Transverse colon (tissue), 4 donors: ENCODE results near the gene NTRK2. TPM values are rescaled to one million over a fixed set of nuclear protein-coding genes. Genes with fewer than 3 reads are reported as not detected.

ENCODE experiments used
- DNase-seq: peaks from one replicate; pipeline ENCODE4 v3.0.0-alpha.2; 2019
- H3K27ac ChIP-seq, 4 donors: fragments of 200-600 bp; sonication (generic); 2 replicates each; pipeline ENCODE4 v1.5.1; 2016 to 2018; ENCODE audit warnings: inconsistent platforms in 4 of 4
- H3K27me3 ChIP-seq: fragments of 200-600 bp; sonication (generic); 2 replicates; pipeline ENCODE4 v1.5.1; 2017; ENCODE audit warnings: inconsistent platforms
- H3K36me3 ChIP-seq, 4 donors: fragments of 200-600 bp; sonication (generic); 2 replicates each; pipeline ENCODE4 v1.5.1; 2017 to 2019; ENCODE audit warnings: inconsistent platforms in 4 of 4
- H3K4me1 ChIP-seq, 4 donors: fragments of 200-600 bp; sonication (generic); 2 replicates each; pipeline ENCODE4 v1.5.1; 2017 to 2020; ENCODE audit warnings: inconsistent platforms in 4 of 4
- H3K4me3 ChIP-seq, 4 donors: fragments of 200-600 bp; sonication (generic); 1 replicate in 1 of 4; 2 replicates in 3 of 4; pipeline versions ENCODE4 v1.5.1 to v1.6.1; 2017 to 2019; ENCODE audit warnings: inconsistent platforms in 4 of 4
- H3K9me3 ChIP-seq, 2 donors: fragments of 200-600 bp; sonication (generic); 2 replicates each; pipeline ENCODE4 v1.5.1; 2017 to 2019; ENCODE audit warnings: inconsistent platforms in 2 of 2
- EP300 ChIP-seq: sonication (generic); formaldehyde crosslinking; IDR thresholded peaks from one replicate; pipeline ENCODE4 v1.6.1; 2017; ENCODE audit warnings: antibody characterized with exemption, low read depth
- POLR2A ChIP-seq: fragments of 450-650 bp; IDR thresholded peaks from one replicate; pipeline ENCODE4 v1.6.1; 2016; ENCODE audit warnings: antibody characterized with exemption, mild to moderate bottlenecking, moderate library complexity
- POLR2AphosphoS5 ChIP-seq, 3 donors: sonication (generic); formaldehyde crosslinking; IDR thresholded peaks; one replicate each; pipeline ENCODE4 v1.6.1; 2016; ENCODE audit warnings: antibody characterized with exemption in 3 of 3
- WGBS, 2 donors: methylation state at CpG; one replicate each; pipeline ENCODE4 v1.1.5; 2018; ENCODE audit warnings: low coverage in 1 of 2; 5-methylcytosine and 5-hydroxymethylcytosine counted together
- in situ Hi-C, 4 donors: fragments of 200-750 bp; cut with MboI; loops; one replicate each; pipeline versions ENCODE4 v1.15.0 to v1.15.1; 2017; ENCODE audit warnings: low sequenced_read_pairs in 3 of 4, low pct_ligation_motif_present in 1 of 4, low pct_unique_long_range_greater_than_20kb in 1 of 4
- intact Hi-C: fragments of 100-400 bp; cut with DNase I; formaldehyde crosslinking; loops from one replicate; pipeline ENCODE4 v1.15.1; 2023; ENCODE audit warnings: low total_unique reads
- total RNA-seq, 4 donors: library from RNA; depleted of rRNA; stranded (reverse); fragments of >200 nt; gene quantifications; one replicate each; pipeline ENCODE4 v1.1.0, GENCODE V29; 2016
- TF ChIP-seq, protein P1 (sequence below), 5 experiments: fragments of 200-600 bp in 3 of 5; fragments of 450-650 bp in 2 of 5; sonication (generic) in 3 of 5; IDR thresholded peaks; 1 replicate in 2 of 5; 2 replicates in 3 of 5; pipeline ENCODE4 v1.5.1; 2016 to 2017; ENCODE audit warnings: antibody characterized with exemption in 5 of 5, inconsistent platforms in 3 of 5, mild to moderate bottlenecking in 2 of 5, moderate library complexity in 1 of 5

NTRK2 gene
- total RNA-seq, 4 donors from 2014 or later, result 2.2 to 10.1 (median 6.4) TPM

DNA sequence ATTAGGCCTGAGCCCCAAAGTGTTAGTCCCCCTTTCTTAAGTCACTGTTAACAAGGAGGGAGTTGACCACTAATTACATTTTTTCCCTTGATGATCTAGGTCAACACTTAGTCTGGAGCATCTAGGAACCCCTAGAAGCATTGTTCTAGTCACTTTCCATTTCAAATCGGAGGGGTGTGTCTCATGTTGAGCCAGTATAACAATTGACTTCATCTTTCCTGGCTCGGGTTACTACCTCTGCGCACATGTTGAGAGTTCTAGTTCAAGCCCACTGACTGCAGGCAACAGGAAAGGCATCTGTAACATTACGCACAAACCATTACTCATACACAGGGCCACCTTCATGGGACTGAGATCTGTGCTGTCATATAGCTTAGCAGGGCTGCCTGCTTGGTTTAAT, 164.9 kb downstream of the NTRK2 start:
- Histone ChIP-seq H3K9me3 (no peaks in the 10 kb centered on the region), H3K4me3 (no peak overlapping the region)
- in situ Hi-C loops, result no loop called here

GRCh38 chr9:84835745-84836144, 166.2 kb downstream of the NTRK2 start:
- in situ Hi-C loops (no loop called here), intact Hi-C loops (no loop called here)
- TF ChIP-seq POLR2A (no peak), POLR2AphosphoS5 (IDR thresholded peaks at IDR 0.05) (no peak), EP300 (no peak)
- TF ChIP-seq, protein P1, sequence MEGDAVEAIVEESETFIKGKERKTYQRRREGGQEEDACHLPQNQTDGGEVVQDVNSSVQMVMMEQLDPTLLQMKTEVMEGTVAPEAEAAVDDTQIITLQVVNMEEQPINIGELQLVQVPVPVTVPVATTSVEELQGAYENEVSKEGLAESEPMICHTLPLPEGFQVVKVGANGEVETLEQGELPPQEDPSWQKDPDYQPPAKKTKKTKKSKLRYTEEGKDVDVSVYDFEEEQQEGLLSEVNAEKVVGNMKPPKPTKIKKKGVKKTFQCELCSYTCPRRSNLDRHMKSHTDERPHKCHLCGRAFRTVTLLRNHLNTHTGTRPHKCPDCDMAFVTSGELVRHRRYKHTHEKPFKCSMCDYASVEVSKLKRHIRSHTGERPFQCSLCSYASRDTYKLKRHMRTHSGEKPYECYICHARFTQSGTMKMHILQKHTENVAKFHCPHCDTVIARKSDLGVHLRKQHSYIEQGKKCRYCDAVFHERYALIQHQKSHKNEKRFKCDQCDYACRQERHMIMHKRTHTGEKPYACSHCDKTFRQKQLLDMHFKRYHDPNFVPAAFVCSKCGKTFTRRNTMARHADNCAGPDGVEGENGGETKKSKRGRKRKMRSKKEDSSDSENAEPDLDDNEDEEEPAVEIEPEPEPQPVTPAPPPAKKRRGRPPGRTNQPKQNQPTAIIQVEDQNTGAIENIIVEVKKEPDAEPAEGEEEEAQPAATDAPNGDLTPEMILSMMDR (IDR thresholded peaks at IDR 0.05), result no peak

More for the DNA sequence above, 164.9 kb downstream of the NTRK2 start:
- WGBS, 2 donors, result 79% methylated on average over 4 of the region's 4 CpGs; no CpG with 5 or more reads in 1 of the 2 donors
- TF ChIP-seq EP300 (no peak), POLR2AphosphoS5 (IDR thresholded peaks at IDR 0.05) (no peak)
- TF ChIP-seq, protein P1 (IDR thresholded peaks at IDR 0.05), result no peak
- no peaks in the 10 kb centered on the region for H3K4me1 ChIP-seq
- intact Hi-C loops, result no loop called here
- DNase-seq, result no peak
- no peaks in the 10 kb centered on the region for H3K36me3 ChIP-seq
- no peaks in the 10 kb centered on the region for H3K27me3 ChIP-seq
- no peak overlapping the region for H3K27ac ChIP-seq

DNA sequence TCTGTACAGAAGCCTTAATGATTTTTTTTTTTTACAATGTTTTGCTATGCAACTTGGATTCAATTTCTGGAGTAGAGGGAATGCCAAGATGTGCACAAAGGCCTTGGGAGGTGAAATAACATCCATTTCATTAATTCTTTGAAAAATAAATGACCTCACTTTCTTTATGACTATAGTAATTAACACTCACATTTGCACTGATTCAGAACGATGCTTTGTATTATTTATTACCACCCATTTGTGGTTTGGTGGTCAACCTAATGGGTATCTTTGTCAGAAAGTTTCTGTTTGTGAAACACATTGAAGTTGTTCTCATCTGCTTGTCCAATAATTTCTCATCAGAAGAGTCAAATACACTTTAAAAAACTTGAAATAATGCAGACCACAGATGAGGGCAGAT, 169.3 kb downstream of the NTRK2 start:
- no peak for DNase-seq
- TF ChIP-seq, protein P1 (IDR thresholded peaks at IDR 0.05), result no peak
- TF ChIP-seq POLR2A (no peak), EP300 (no peak), POLR2AphosphoS5 (IDR thresholded peaks at IDR 0.05) (no peak)
- in situ Hi-C loops, result no loop called here
- Histone ChIP-seq H3K36me3 (no peaks in the 10 kb centered on the region), H3K27me3 (no peaks in the 10 kb centered on the region), H3K9me3 (no peaks in the 10 kb centered on the region), H3K27ac (no peak overlapping the region), H3K4me3 (no peak overlapping the region), H3K4me1 (peaks cover 0 to 8% (median 0%) of the 10 kb centered on the region in 4 donors)
- WGBS, 2 donors, result 36 to 58% methylated on average over 1 of the region's 1 CpG
- intact Hi-C loops, result no loop called here

More at GRCh38 chr9:84835745-84836144, 166.2 kb downstream of the NTRK2 start:
- Histone ChIP-seq H3K4me3 (no peak overlapping the region), H3K36me3 (no peaks in the 10 kb centered on the region), H3K27ac (no peak overlapping the region), H3K9me3 (no peaks in the 10 kb centered on the region), H3K27me3 (no peaks in the 10 kb centered on the region), H3K4me1 (no peaks in the 10 kb centered on the region)
- WGBS, 2 donors, result 60 to 80% methylated on average over 5 of the region's 5 CpGs
- DNase-seq, result no peak

- intact Hi-C loops, result no loop called here
- H3K9me3 ChIP-seq, result no peaks in the 10 kb centered on the region
- no peak overlapping the region for H3K27ac ChIP-seq
- no peak overlapping the region for H3K4me3 ChIP-seq
- H3K27me3 ChIP-seq, result no peaks in the 10 kb centered on the region
- peaks cover 0 to 12% (median 0%) of the 10 kb centered on the region in 4 donors for H3K4me1 ChIP-seq
- no peak for DNase-seq
- WGBS, 2 donors, result 69% methylated on average over 9 of the region's 9 CpGs; no CpG with 5 or more reads in 1 of the 2 donors
- in situ Hi-C loops, result no loop called here
- TF ChIP-seq POLR2A (no peak), POLR2AphosphoS5 (IDR thresholded peaks at IDR 0.05) (no peak), EP300 (no peak)
- TF ChIP-seq, protein P1 (IDR thresholded peaks at IDR 0.05), result no peak
- H3K36me3 ChIP-seq, result no peaks in the 10 kb centered on the region
Measured at GRCh38 chr9:84839541-84839940, 170.0 kb downstream of the NTRK2 start.
